Activated T-helper 1 cell treated with Interleukin-2 at 50 U/mL for 16 hours (primary cell): ENCODE results near the gene MLXIP.
A peak's percentile ranks its signal among the peaks of the same experiment; 100 is the strongest.

Experiments
- DNase-seq: peaks from one replicate; pipeline ENCODE4 v3.0.0-alpha.2; 2020; ENCODE audit warnings: low read depth

The MLXIP gene

DNA sequence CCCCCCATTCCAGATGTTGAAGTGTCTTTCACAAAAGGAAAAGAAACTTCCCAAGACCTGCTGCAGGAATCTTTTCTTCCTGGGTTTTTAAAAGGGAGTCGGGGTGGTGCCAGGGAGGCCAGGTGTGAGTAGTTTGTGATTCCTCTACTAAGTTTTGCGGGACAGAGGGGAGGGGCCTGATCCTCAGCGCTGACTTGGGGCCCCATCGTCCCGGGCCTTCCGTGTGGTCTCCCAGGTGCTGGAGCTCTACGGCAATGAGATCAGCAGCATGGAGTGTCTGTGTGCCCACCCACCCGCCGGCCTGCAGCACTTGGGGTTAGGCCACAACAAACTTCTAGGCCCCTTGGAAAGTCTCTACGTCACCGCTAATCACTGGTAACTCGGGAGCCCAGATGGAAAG lies 108.9 kb downstream of the MLXIP start:
- DNase-seq: no peak

DNA sequence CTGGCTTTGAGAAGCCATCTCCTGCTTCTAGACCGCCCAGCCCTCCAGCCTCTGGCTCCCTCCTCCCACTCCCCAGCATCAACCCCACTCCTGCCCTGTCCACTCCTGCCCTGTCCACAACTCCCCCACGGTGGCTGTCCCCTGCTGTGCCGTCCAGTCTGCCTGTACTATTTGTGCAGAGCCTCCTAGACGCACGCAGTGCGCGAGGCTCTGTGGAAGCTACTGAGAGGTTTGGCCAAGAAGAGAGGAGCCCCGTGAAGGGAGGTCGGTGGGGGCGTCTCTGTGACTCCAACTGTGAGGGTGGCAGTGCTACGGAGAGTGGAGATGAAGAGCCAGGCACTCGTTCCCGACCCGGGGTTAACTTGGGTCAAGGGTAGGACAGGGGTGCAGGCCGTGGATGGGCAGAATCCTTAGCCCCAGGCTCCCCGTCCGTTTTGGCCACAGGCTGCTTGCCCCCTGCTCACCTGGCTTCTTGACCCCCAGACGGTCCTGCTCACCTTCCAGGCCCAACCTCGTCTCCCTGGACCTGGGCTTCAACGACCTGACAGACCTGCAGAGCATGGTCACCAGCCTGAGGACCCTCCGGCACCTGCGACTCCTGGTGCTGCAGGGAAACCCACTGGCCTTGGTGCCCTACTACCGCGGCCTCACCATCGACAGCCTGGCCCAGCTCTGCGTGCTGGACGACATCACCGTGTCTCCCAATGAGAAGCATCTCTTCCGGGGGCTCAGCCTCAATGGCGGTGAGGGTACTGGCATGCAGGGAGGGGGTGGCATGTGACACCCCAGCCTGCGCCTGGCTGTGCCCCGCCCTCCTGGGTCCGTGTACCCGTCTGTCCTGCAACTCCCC lies 111.3 kb downstream of the MLXIP start:
- DNase-seq: no peak

GRCh38 chr12:122190842-122191668 lies 112.5 kb downstream of the MLXIP start:
- peak; percentile 33 for DNase-seq

GRCh38 chr12:122192441-122192840 lies 113.9 kb downstream of the MLXIP start:
- DNase-seq: no peak

- no peak for DNase-seq
These were observed 116.2 kb downstream of the MLXIP start for GRCh38 chr12:122194804-122195203.

DNA sequence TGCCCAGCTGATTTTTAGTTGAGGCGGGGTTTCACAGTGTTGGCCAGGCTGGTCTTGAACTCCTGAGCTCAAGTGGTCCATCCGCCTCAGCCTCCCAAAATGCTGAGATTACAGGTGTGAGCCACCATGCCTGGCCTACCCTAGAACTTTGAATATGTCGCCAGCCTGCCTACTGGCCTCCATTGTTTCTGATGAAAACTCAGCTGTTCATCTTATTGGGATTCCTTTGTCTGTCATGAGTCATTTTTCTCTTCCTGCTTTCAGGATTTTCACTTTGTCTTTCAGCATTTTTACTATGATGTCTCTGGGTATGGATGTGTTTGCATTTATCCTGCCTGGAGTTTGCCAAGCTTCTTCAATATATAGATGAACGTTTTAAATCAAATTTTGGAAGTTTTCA lies 116.8 kb downstream of the MLXIP start:
- DNase-seq: no peak
